Coronary artery (tissue), 2 donors: ENCODE data around the gene IDH3B.

Experiments used
- DNase-seq: peaks from one replicate; pipeline ENCODE4 v3.0.0-alpha.2; 2017; ENCODE audit warnings: low spot score
- H3K27ac ChIP-seq, 2 donors: fragments of 200-600 bp; sonication (generic); one replicate each; pipeline ENCODE4 v1.5.1; 2016 to 2019
- H3K4me3 ChIP-seq: fragments of 200-600 bp; sonication (generic); 2 replicates; pipeline ENCODE4 v1.5.1; 2016; ENCODE audit warnings: mild to moderate bottlenecking, moderate library complexity
- CTCF ChIP-seq: fragments of 200-600 bp; sonication (generic); IDR thresholded peaks from one replicate; pipeline ENCODE4 v1.5.1; 2019; ENCODE audit warnings: antibody characterized with exemption

The IDH3B gene

DNA sequence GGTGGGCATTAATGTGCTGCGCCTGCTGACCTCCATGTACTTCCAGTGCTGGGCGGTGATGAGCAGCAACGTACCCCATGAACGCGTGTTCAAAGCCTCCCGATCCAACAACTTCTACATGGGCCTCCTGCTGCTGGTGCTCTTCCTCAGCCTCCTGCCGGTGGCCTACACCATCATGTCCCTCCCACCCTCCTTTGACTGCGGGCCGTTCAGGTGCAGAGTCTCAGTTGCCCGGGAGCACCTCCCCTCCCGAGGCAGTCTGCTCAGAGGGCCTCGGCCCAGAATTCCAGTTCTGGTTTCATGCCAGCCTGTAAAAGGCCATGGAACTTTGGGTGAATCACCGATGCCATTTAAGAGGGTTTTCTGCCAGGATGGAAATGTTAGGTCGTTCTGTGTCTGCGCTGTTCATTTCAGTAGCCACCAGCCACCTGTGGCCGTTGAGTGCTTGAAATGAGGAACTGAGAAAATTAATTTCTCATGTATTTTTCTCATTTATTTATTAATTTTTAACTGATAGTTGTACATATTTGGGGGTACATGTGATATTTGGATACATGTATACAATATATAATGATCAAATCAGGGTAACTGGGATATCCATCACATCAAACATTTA lies 46.8 kb downstream of the IDH3B start:
- no peak overlapping the region for H3K27ac ChIP-seq
- TF ChIP-seq CTCF, result no peak
- no peak overlapping the region for H3K4me3 ChIP-seq
- no peak for DNase-seq

DNA sequence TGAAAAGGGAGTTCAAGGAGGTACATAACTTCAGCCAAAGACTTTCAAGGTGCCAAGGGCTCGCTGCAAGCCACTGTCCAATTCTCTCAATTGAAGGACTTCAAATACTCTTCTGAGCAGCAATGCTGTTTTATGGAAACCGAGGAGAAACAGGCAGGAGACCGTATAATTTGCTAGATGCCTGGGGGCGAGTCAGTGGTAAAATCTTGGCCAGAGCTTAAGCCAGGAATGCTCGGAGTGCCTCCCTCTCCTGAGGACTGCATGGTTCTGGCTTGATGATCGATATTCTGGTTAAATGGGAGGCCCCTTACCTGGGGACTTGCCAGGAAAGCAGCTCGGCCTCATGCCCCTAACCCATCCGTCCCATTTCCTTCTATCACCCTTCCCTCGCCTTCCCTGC lies 47.4 kb downstream of the IDH3B start:
- Histone ChIP-seq H3K4me3 (no peak overlapping the region), H3K27ac (no peak overlapping the region)
- DNase-seq, result no peak
- TF ChIP-seq CTCF, result no peak

DNA sequence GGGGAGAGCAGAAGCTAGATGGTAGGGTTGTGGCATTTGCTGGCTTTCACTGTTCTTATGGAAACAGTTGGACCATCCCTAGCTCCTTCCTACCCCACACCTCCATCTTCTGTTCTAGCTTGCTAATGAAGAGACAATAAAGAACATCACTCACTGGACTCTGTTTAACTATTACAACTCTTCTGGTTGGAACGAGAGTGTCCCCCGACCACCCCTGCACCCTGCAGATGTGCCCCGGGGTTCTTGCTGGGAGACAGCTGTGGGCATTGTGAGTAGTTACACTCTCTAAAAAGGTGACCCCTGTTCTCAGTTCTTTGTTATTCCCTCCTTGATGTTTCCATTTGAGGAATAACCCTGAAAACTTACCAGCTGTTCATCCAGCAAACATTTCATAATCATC lies 51.9 kb downstream of the IDH3B start:
- TF ChIP-seq CTCF, result no peak
- no peak for DNase-seq
- no peak overlapping the region for H3K4me3 ChIP-seq
- H3K27ac ChIP-seq, result no peak overlapping the region

GRCh38 chr20:2610941-2611720 lies 52.9 kb downstream of the IDH3B start:
- Histone ChIP-seq H3K27ac (no peak overlapping the region), H3K4me3 (no peak overlapping the region)
- TF ChIP-seq CTCF, result no peak
- no peak for DNase-seq

DNA sequence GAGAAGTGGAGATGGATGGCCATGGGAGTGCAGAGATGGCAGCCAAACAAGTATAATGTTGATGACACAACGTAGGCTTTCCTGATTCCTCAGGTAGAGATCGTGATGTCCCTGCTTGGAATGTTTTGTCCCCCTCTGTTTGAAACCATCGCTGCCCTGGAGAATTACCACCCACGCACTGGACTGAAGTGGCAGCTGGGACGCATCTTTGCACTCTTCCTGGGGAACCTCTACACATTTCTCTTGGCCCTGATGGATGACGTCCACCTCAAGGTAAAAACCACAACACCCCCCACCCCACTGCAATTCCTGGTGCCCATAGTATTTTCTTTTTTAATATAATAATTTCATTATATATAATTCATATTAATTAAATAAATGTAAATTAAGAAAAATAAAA lies 53.7 kb downstream of the IDH3B start:
- H3K27ac ChIP-seq, result no peak overlapping the region
- TF ChIP-seq CTCF, result no peak
- DNase-seq, result no peak
- no peak overlapping the region for H3K4me3 ChIP-seq
